ENCODE measurements around the gene TMEM131L.
A peak's percentile ranks its signal among the peaks of the same experiment; 100 is the strongest.

TMEM131L gene

GRCh38 chr4:153530284-153530999 lies 64.3 kb downstream of the TMEM131L start:
- Mint-ChIP-seq H3K27me3 (no peaks in the 10 kb centered on the region), H3K4me1 (ENCODE audit: low read depth in 2 of 2) (peaks cover 70 to 79% of the 10 kb centered on the region in 2 donors), H3K27ac (peak overlapping the region; percentile 83 to 88), H3K36me3 (ENCODE audit: insufficient read depth) (peaks cover 19% of the 10 kb centered on the region), H3K4me3 (peak overlapping the region; percentile 70 to 72), H3K9me3 (no peaks in the 10 kb centered on the region)
- ATAC-seq (replicated peaks) (peak; percentile 75), DNase-seq (no peak)

GRCh38 chr4:153531000-153531358 lies 64.8 kb downstream of the TMEM131L start:
- Mint-ChIP-seq H3K36me3 (ENCODE audit: insufficient read depth) (peaks cover 19% of the 10 kb centered on the region), H3K27ac (peak overlapping the region; percentile 83 to 88), H3K4me3 (peak overlapping the region; percentile 70 to 72), H3K9me3 (no peaks in the 10 kb centered on the region), H3K27me3 (no peaks in the 10 kb centered on the region), H3K4me1 (ENCODE audit: low read depth in 2 of 2) (peaks cover 70 to 83% of the 10 kb centered on the region in 2 donors)
- ATAC-seq (replicated peaks): no peak
- DNase-seq: no peak

GRCh38 chr4:153531976-153532626 lies 65.9 kb downstream of the TMEM131L start:
- H3K27ac Mint-ChIP-seq: peak overlapping the region; percentile 76 to 88
- H3K9me3 Mint-ChIP-seq: no peaks in the 10 kb centered on the region
- DNase-seq (no peak), ATAC-seq (replicated peaks) (no peak)
- no peaks in the 10 kb centered on the region for H3K27me3 Mint-ChIP-seq
- H3K36me3 Mint-ChIP-seq (ENCODE audit: insufficient read depth): peaks cover 22% of the 10 kb centered on the region
- H3K4me3 Mint-ChIP-seq: no peak overlapping the region
- H3K4me1 Mint-ChIP-seq (ENCODE audit: low read depth in 2 of 2): peaks cover 65 to 82% of the 10 kb centered on the region in 2 donors

GRCh38 chr4:153532636-153533035 lies 66.5 kb downstream of the TMEM131L start:
- Mint-ChIP-seq H3K27ac (peak overlapping the region; percentile 88 to 98), H3K4me1 (ENCODE audit: low read depth in 2 of 2) (peaks cover 61 to 77% of the 10 kb centered on the region in 2 donors), H3K4me3 (no peak overlapping the region), H3K27me3 (no peaks in the 10 kb centered on the region), H3K36me3 (ENCODE audit: insufficient read depth) (peaks cover 22% of the 10 kb centered on the region), H3K9me3 (no peaks in the 10 kb centered on the region)
- no peak for ATAC-seq (replicated peaks)
- DNase-seq: no peak

GRCh38 chr4:153533387-153533786 lies 67.2 kb downstream of the TMEM131L start:
- no peak for DNase-seq
- ATAC-seq (replicated peaks): no peak
- Mint-ChIP-seq H3K27ac (peak overlapping the region; percentile 88 to 98), H3K27me3 (no peaks in the 10 kb centered on the region), H3K9me3 (no peaks in the 10 kb centered on the region), H3K36me3 (ENCODE audit: insufficient read depth) (peaks cover 19% of the 10 kb centered on the region), H3K4me3 (no peak overlapping the region), H3K4me1 (ENCODE audit: low read depth in 2 of 2) (peaks cover 61 to 77% of the 10 kb centered on the region in 2 donors)

- Mint-ChIP-seq H3K36me3 (ENCODE audit: insufficient read depth) (peaks cover 21% of the 10 kb centered on the region), H3K9me3 (no peaks in the 10 kb centered on the region), H3K4me1 (ENCODE audit: low read depth in 2 of 2) (peaks cover 49 to 68% of the 10 kb centered on the region in 2 donors), H3K27me3 (no peaks in the 10 kb centered on the region), H3K4me3 (peak overlapping the region; percentile 19 to 49), H3K27ac (peak overlapping the region; percentile 88 to 98)
- no peak for DNase-seq
- no peak for ATAC-seq (replicated peaks)
These were observed 68.9 kb downstream of the TMEM131L start for GRCh38 chr4:153534792-153535629.

- H3K27me3 Mint-ChIP-seq: no peaks in the 10 kb centered on the region
- H3K9me3 Mint-ChIP-seq: no peaks in the 10 kb centered on the region
- ATAC-seq (replicated peaks) (peak; percentile 60), DNase-seq (no peak)
- H3K36me3 Mint-ChIP-seq (ENCODE audit: insufficient read depth): peaks cover 12% of the 10 kb centered on the region
- H3K4me1 Mint-ChIP-seq (ENCODE audit: low read depth in 2 of 2): peaks cover 46 to 66% of the 10 kb centered on the region in 2 donors
- peak overlapping the region; percentile 54 to 79 for H3K4me3 Mint-ChIP-seq
- H3K27ac Mint-ChIP-seq: peak overlapping the region; percentile 88 to 98
These were observed 69.8 kb downstream of the TMEM131L start for GRCh38 chr4:153535772-153536513.

- H3K4me3 Mint-ChIP-seq: no peak overlapping the region
- no peak for DNase-seq
- H3K4me1 Mint-ChIP-seq (ENCODE audit: low read depth in 2 of 2): peaks cover 53 to 70% of the 10 kb centered on the region in 2 donors
- H3K27me3 Mint-ChIP-seq: no peaks in the 10 kb centered on the region
- ATAC-seq (replicated peaks): no peak
- H3K36me3 Mint-ChIP-seq (ENCODE audit: insufficient read depth): peaks cover 19% of the 10 kb centered on the region
- no peaks in the 10 kb centered on the region for H3K9me3 Mint-ChIP-seq
- peak overlapping the region in 1 of 2 donors; percentile 65 for H3K27ac Mint-ChIP-seq
These were observed 71.4 kb downstream of the TMEM131L start for GRCh38 chr4:153537493-153537960.

- no peak for DNase-seq
These were observed 72.6 kb downstream of the TMEM131L start for GRCh38 chr4:153538487-153539357.

GRCh38 chr4:153539422-153539821 lies 73.3 kb downstream of the TMEM131L start:
- DNase-seq (no peak), ATAC-seq (replicated peaks) (no peak)
- H3K27me3 Mint-ChIP-seq: no peaks in the 10 kb centered on the region
- H3K27ac Mint-ChIP-seq: no peak overlapping the region
- peaks cover 51 to 67% of the 10 kb centered on the region in 2 donors for H3K4me1 Mint-ChIP-seq (ENCODE audit: low read depth in 2 of 2)
- peaks cover 21% of the 10 kb centered on the region for H3K36me3 Mint-ChIP-seq (ENCODE audit: insufficient read depth)
- no peaks in the 10 kb centered on the region for H3K9me3 Mint-ChIP-seq
- H3K4me3 Mint-ChIP-seq: no peak overlapping the region

More at GRCh38 chr4:153538487-153539357, 72.6 kb downstream of the TMEM131L start:
- Mint-ChIP-seq H3K36me3 (ENCODE audit: insufficient read depth) (peaks cover 19% of the 10 kb centered on the region), H3K27ac (peak overlapping the region in 1 of 2 donors; percentile 65), H3K4me3 (no peak overlapping the region), H3K27me3 (no peaks in the 10 kb centered on the region), H3K9me3 (no peaks in the 10 kb centered on the region), H3K4me1 (ENCODE audit: low read depth in 2 of 2) (peaks cover 53 to 69% of the 10 kb centered on the region in 2 donors)
- ATAC-seq (replicated peaks): no peak

- Mint-ChIP-seq H3K9me3 (no peaks in the 10 kb centered on the region), H3K27ac (peak overlapping the region; percentile 0 to 2), H3K4me3 (peak overlapping the region in 1 of 2 donors; percentile 5), H3K4me1 (ENCODE audit: low read depth in 2 of 2) (peaks cover 43 to 58% of the 10 kb centered on the region in 2 donors), H3K27me3 (no peaks in the 10 kb centered on the region), H3K36me3 (ENCODE audit: insufficient read depth) (peaks cover 22% of the 10 kb centered on the region)
- DNase-seq (no peak), ATAC-seq (replicated peaks) (peak; percentile 31)
These were observed 75.4 kb downstream of the TMEM131L start for GRCh38 chr4:153541456-153542096.

- peaks cover 19% of the 10 kb centered on the region for H3K36me3 Mint-ChIP-seq (ENCODE audit: insufficient read depth)
- no peak for ATAC-seq (replicated peaks)
- H3K4me3 Mint-ChIP-seq: peak overlapping the region in 1 of 2 donors; percentile 5
- no peaks in the 10 kb centered on the region for H3K9me3 Mint-ChIP-seq
- H3K27ac Mint-ChIP-seq: peak overlapping the region; percentile 2 to 61
- peaks cover 44 to 53% of the 10 kb centered on the region in 2 donors for H3K4me1 Mint-ChIP-seq (ENCODE audit: low read depth in 2 of 2)
- no peaks in the 10 kb centered on the region for H3K27me3 Mint-ChIP-seq
- DNase-seq: no peak
These were observed 76.0 kb downstream of the TMEM131L start for GRCh38 chr4:153542131-153542530.
